Stimulated activated CD4-positive, alpha-beta T cell treated with anti-CD3 and anti-CD28 coated beads, Interleukin-2, amount 100 ng/mL, for 4 hours (primary cell): Measurements from ENCODE around the gene C5AR1.
"Not testable (repeated sequence)": the region's sequence is repeated elsewhere in the genome, so short reads cannot be mapped to it uniquely, and the experiment has no call there.

Experiments used
- DNase-seq: peaks from one replicate; pipeline ENCODE4 v3.0.0-alpha.2; 2020; ENCODE audit warnings: low read depth

The C5AR1 gene

GRCh38 chr19:47309608-47310007 lies at the start of gene C5AR1:
C5AR1 (plus strand) TSS chr19:47309861; CDS start chr19:47309896, 35 bp downstream.
- DNase-seq = no peak

DNA sequence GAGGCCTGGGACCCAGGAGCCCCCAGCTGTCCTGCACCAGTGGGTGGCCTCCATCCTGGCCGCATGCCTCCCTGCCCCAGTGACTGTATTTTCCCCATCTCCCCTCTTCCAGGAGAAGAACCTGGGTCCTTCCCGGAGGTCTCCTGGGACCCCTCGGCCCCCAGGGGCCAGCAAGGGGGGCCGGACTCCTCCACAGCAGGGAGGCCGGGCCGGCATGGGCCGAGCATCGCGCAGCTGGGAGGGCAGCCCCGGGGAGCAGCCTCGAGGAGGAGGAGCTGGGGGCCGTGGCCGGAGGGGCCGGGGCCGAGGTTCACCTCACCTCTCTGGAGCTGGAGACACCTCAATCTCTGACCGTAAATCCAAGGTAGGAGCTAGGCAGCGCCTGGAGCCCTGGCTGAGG lies 49.2 kb upstream of the C5AR1 start:
- DNase-seq = no peak

DNA sequence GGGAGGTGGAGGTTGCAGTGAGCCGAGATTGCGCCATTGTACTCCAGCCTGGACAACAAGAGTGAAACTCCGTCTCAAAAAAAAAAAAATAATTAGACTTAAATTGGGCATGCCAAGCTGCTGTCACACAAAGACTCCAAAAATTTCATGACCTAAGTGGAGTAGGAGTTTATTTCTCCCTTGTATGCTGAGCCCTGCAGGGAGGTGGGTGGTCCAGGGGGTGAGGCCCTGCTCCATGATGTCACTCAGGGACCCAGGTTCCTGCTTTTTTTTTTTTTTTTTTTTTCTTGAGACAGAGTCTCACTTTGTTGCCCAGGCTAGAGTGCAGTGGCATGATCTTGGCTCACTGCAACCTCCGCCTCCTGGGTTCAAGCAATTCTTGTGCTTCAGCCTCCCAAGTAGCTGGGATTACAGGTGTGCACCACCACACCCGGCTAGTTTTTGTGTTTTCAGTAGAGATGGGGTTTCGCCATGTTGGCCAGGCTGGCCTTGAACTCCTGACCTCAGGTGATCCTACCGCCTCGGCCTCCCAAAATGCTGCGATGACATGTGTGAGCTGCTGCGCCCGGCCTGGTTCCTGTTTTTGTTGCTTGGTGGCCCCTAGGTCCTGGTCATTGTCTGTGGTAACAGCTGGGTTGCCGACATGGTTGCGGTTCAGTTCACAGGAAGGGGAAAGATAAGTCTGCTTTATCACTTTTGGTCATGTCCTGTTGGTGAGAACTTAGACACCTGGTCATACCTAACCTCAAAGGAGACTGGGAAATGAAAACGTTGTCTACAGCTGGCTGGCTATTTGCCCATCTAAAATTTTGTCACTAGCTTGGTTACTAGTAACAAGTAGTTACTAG lies 47.5 kb upstream of the C5AR1 start:
- not testable (repeated sequence) for DNase-seq

- no peak for DNase-seq
Measured at GRCh38 chr19:47264629-47265028, 45.0 kb upstream of the C5AR1 start.

DNA sequence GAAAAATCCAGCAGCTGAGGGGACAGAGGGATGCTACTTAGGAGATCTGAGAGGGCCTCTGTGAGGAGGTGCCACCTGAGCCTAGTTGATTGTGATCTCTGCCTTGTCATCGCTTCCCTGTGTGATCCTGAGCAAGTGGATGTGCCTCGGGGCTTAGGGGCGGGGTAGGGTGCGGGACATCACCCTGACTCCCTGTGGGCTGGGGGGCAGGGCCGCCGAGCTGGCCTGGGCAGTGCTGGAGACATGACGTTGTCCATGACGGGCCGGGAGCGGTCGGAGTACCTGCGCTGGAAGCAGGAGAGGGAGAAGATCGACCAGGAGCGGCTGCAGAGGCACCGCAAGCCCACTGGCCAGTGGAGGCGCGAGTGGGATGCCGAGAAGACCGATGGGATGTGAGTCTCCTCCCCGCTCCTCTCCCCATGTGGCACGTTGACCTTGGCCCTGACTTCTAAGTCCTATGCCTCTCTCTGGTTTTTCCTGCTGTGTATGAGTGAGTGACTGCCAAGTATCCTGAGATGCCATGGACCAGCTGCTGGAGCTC lies 43.2 kb upstream of the C5AR1 start:
- DNase-seq = no peak

GRCh38 chr19:47267350-47267759 lies 42.3 kb upstream of the C5AR1 start:
- DNase-seq = no peak

DNA sequence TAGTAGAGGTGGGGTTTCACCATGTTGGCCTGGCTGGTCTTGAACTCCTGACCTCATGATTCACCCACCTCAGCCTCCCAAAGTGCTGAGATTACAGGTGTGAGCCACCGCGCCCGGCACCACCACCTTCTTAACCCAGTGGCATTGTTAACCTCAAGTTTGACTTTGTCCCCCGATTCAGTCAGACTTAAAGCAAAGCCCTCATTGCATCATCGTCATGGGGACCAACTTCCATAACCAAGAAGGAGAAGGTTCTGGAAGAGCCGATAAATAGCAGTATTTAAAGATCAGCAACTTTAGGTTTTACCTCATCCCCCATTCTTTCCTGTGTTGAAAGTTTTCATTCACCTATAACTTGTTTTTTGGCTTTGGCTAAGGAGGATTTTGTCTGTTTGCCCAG lies 41.6 kb upstream of the C5AR1 start:
- DNase-seq = no peak

DNA sequence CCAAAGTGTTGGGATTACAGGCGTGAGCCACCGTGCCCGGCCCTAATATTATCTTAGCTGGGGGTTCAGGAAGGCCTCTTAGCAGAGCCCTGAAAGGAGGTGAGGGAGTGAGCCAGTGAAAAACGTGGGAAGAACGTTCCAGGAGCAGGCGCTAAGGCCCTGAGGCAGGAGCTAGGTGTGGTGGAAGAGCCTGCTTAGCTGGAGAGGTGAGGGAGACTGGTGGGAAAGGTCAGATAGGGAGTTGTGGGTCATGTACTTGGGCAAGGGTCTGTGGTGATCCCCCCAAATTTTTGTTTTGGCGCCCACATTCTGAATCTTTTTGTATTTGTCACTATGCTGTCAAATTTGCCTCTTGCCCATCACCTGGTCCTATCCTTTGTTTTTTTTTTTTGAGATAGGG lies 40.1 kb upstream of the C5AR1 start:
- DNase-seq = no peak

- no peak for DNase-seq
Measured at GRCh38 chr19:47270408-47270807, 39.3 kb upstream of the C5AR1 start.

DNA sequence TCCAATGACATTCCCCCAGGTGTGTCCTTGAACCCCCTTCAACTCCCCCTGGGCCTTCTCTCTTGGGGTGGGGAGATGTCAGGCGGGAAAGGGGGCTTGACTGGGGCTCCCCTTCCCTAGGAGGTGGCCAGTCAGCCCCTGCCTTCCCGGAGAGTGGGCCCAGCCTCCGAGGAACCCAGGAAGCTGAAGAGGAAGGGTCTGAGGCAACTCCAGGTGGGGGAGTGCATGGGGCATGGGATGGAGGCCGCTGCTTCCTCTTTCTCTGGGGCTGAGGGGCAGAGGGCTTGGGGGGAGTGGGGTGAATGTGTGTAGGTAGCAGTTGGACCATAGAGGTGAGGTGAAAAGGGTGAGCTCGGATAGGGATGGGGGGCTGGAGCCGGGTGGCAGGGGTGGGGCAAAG lies 37.7 kb upstream of the C5AR1 start:
- no peak for DNase-seq

DNA sequence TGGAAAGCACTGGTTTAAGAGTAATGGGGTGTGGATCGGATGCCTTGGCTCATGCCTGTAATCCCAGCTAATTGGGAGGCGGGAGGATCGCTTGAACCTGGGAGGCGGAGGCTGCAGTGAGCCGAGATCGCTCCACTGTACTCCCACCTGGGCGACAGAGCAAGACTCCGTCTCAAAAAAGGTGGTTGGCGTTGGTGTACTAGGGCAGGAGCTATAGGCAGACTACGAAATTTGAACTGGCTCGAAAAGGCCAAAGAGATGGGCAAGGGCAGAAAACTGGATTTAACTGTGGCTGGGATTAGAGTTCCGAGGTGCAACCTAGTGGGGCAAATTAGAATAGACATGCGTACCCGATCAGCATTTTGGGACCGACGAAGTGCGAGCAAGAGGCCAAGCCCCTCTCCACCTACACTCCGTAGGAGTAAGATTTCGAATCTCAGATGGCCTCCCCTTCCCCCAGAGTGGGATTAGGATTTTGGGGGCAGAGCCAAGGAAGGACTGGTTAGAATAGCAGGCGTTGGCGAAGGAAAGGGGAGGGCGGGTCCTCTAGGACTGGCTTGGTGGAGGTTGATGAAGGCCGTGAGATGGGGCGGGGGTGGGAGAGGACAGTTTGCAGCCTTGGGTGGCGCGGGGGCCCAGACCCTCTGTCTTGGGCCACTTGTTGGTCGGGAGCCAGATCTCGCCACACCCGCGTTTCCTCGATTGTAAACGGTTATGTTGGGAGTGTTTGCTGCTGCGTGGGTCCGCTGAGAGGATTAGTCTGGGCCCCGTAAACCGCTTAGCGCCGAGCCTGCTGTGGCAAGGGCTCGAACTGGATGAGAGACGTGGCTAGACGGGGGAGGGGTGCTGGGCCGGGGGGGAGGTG lies 37.0 kb upstream of the C5AR1 start:
- DNase-seq = peak; percentile 70

DNA sequence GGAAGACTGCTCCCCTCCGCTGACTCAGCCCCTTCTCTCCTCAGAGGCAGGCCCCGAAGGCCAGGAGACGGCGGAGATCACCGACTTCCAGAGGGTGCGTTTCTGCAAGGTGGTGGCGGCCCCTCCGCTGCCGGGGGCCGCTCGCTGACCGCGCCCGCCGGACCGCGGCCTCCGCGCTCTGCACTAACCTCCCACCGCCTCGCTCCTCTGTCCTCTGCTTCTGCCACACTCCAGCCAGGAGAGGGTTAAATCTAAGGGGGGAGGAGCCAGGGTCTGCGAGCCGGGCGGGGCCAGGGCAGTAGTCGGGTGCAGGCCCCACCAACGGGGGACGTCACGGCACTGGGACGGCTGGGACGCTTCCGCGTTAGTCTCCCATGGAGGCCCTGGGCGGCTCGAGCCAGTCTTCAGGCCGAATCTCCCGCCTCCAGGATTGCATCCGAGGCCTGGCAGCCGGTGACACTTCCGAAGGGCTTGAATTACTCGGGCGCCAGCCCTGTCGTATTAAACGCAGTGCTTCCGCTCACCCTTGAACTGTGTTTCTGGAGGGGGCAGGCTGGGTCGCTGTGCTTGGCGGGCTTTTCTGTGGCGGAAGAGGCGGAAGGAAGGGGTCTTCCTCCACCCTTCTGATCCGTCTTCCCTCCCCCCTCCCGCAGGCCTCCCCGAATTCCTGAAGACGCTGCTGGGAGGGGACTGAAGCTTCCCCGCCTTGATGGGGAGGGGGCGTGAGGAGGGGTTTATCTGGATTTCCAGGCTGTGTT lies 36.2 kb upstream of the C5AR1 start:
- peak; percentile 87 for DNase-seq

- peak; percentile 99 for DNase-seq
Measured at GRCh38 chr19:47274071-47274890, 35.4 kb upstream of the C5AR1 start, which contains the start of gene INAFM1. INAFM1 (plus strand) TSS chr19:47274885; CDS start chr19:47274920, 35 bp downstream.

DNA sequence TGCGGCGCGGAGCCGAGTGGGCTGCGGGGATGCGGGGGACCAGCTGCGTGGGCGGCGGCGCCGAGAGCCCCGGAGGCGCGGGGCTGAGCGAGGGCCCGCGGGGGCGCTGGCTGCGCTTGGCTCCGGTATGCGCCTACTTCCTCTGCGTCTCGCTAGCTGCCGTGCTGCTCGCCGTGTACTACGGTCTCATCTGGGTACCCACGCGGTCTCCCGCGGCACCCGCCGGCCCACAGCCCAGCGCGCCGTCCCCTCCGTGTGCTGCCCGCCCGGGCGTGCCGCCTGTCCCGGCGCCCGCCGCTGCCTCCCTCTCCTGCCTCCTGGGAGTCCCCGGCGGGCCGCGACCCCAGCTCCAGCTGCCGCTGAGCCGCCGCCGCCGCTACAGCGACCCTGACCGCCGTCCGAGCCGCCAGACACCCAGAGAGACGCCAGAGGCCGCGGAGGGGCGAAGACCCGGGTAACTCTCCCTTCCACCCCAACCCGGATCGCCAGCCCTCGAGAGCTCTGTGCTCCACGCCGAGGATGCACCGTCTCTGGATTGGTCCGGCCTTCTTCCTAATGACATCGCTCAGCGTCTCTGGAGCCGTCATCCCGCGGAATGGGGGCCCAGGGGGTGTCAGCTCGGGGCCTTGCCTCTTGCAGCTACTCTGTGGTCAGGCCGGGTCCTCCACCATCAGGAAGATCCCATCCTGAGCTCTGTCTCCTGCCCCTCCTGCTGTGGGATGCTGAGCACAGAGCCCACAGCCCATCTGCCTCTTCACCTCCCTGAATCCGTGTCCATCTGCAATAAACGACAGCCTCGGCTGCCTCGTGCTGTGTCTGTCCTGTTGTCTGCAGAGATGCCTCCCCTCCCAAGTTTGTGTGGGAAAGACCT lies 34.5 kb upstream of the C5AR1 start:
- DNase-seq = no peak

DNA sequence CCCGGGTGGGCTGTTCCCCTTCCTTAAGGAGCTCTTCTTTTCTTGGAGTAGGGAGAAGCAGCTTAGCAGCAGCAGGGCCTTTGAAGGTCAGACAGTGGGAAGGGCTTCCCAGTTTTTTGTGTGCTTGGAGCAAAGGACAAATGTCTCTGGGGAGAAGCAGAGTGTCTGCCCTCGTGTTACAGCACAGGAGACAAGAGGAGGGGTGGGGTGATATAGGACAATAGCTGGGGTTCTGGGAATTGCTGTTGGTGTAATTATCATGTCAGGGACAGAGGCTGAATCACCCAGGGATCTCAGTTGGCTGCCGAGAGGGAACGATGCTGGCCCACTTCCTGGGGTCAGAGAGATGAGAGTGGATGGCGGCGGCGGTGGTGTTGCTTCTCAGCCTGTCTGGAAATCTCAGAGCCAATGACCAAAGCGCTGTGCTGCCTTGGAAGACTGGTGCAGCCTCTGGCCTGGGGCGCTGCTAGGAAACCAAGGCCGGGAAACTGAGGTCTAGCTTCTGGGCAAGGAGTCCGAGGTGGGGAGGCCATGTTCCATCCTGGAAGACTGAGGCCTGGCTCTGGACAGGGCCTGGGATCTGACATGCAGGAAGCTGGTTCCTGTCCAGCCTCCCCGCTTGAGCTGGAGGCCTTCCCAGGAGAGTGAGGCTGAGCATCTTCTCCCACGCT lies 33.7 kb upstream of the C5AR1 start:
- no peak for DNase-seq

DNA sequence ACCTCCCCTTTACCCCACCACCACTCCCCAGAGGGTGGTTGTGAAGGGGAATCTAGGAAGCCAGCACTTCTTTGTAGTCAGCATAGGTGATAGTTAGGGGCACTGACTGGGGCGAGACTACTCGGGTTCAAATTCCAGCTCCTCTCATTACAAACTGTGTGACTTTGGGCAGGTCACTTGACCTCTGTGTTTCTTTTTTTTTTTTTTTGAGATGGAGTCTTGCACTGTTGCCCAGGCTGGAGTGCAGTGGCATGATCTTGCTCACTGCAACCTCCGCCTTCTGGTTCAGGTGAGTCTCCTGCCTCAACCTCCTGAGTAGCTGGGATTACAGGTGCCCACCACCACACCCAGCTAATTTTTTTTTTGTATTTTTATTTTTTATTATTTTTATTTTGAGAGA lies 33.1 kb upstream of the C5AR1 start:
- not testable (repeated sequence) for DNase-seq

DNA sequence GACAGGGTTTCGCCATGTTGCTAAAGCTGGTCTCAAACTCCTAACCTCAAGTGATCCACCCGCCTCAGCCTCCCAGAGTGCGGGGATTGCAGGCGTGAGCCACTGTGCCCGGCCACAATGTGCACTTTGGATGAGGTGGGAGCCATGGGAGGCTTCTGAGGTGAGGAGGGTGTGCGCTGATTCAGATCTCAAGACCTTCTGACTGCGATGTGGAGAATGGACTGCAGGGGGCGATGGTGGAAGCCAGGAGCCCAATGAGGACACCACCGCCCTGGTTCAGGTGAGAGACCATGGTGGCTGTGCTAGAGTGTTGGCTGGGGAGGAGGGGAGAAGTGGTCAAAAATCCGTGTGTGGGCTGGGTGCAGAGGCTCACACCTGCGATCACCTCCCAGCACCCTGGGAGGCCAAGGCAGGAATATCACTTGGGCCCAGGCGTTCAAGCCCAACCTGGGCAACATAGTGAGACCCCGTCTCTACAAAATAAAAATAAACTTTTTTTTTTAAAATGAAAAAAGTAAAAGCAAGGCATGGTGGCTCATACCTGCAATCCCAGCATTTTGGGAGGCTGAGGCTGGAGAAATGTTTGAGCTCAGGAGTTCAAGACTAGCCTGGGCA lies 29.4 kb upstream of the C5AR1 start:
- DNase-seq = peak; percentile 31

DNA sequence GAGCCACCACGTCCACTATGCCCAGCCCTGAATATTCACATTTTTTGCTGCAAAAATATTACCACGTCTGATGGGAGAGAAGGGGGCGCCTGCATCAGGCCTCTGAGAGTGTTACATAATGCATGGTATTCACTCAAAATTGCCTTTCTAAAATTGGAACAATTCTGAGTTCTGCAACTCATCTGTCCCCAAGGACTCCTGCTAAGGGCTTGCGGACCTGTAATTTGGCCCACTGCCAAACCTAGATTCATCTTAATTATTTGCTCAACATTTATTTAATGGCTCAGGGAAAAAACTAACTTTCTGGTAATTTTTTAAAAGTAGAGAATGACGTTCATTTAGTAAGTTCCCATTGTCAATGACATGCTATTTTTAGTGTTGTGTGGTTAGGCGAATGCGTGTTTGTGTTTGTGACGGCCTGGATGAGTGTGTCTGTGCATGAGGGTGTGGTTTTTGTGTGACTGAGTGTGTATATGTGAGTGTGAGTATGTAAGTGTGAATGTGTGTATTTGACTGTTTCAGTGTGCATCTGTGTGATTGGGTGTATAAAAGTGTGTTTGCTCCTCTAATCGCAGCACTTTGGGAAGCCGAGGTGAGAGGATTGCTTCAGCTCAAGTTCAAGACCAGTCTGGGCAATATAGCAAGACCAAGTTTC lies 26.1 kb upstream of the C5AR1 start:
- no peak for DNase-seq
